PC-3 (cell line): ENCODE results near the gene MYO7A. TPM values are rescaled to one million over a fixed set of nuclear protein-coding genes. Genes with fewer than 3 reads are reported as not detected.

Experiments
- ATAC-seq: fragments of 200-7000 bp; cut with Tn5 transposase; 2 replicates; pipeline ENCODE4 v1.9.1; 2020; ENCODE audit warnings: mild to moderate bottlenecking, moderate library complexity
- BruUV-seq: library from RNA; stranded (reverse); fragments of 400-500 nt; replicated peaks from 2 replicates; lab custom pipeline; 2021; lab: Mats Ljungman, UMichigan
- CTCF ChIA-PET: fragments of 300-600 bp; sonication (Branson Sonifier 250); formaldehyde crosslinking; loops from one replicate; lab custom pipeline; 2022; ENCODE audit warnings: antibody characterized with exemption; lab: Charles Lee
- POLR2A ChIA-PET: fragments of 300-600 bp; sonication (Branson Sonifier 250); formaldehyde crosslinking; loops from one replicate; lab custom pipeline; 2022; ENCODE audit warnings: antibody characterized with exemption; ENCODE audit not compliant: unreplicated experiment; lab: Charles Lee
- DNase-seq: peaks from one replicate; pipeline ENCODE4 v3.0.0-alpha.2; 2015
- H2AFZ ChIP-seq: fragments of 300-600 bp; sonication (generic); 2 replicates; pipeline ENCODE4 v1.6.0; 2016; ENCODE audit warnings: antibody characterized with exemption, low read length
- H3F3A ChIP-seq: fragments of 300-600 bp; sonication (generic); one replicate; pipeline ENCODE4 v1.6.0; 2017; ENCODE audit warnings: antibody characterized with exemption, low read length, control low read depth, mild to moderate bottlenecking; ENCODE audit not compliant: unreplicated experiment
- H3K27ac ChIP-seq: fragments of 300-600 bp; sonication (generic); 2 replicates; pipeline ENCODE4 v1.5.1; 2016; ENCODE audit warnings: mild to moderate bottlenecking, low read length
- H3K27me3 ChIP-seq: fragments of 300-600 bp; sonication (generic); 2 replicates; pipeline ENCODE4 v1.6.1; 2016; ENCODE audit warnings: low read length, mixed read lengths
- H3K36me3 ChIP-seq: fragments of 300-600 bp; sonication (generic); 2 replicates; pipeline ENCODE4 v1.6.1; 2016; ENCODE audit warnings: low read depth, mixed run types, low read length, mixed read lengths
- H3K4me1 ChIP-seq: fragments of 300-600 bp; sonication (generic); 2 replicates; pipeline ENCODE4 v1.5.1; 2016; ENCODE audit warnings: low read length; ENCODE audit not compliant: insufficient read depth
- H3K4me2 ChIP-seq: fragments of 300-600 bp; sonication (generic); 2 replicates; pipeline ENCODE4 v1.6.0; 2016; ENCODE audit warnings: low read length
- H3K4me3 ChIP-seq: fragments of 300-600 bp; sonication (generic); 2 replicates; pipeline ENCODE4 v1.5.1; 2016; ENCODE audit warnings: mild to moderate bottlenecking, low read length, mixed read lengths
- H3K79me2 ChIP-seq: fragments of 300-600 bp; sonication (generic); 2 replicates; pipeline ENCODE4 v1.6.1; 2017; ENCODE audit warnings: low read length, mixed read lengths
- H3K9ac ChIP-seq: fragments of 300-600 bp; sonication (generic); 2 replicates; pipeline ENCODE4 v1.6.0; 2016; ENCODE audit warnings: mild to moderate bottlenecking, low read length
- H3K9me2 ChIP-seq: fragments of 300-600 bp; sonication (generic); replicated peaks from 2 replicates; pipeline ENCODE4 v1.6.1; 2016; ENCODE audit warnings: mixed run types, low read length, mixed read lengths
- H3K9me3 ChIP-seq: fragments of 300-600 bp; sonication (generic); 2 replicates; pipeline ENCODE4 v1.6.1; 2016; ENCODE audit warnings: low read length, mixed read lengths
- H4K20me1 ChIP-seq: fragments of 300-600 bp; sonication (generic); 2 replicates; pipeline ENCODE4 v1.6.1; 2016; ENCODE audit warnings: low read length, mixed read lengths
- EZH2 ChIP-seq: fragments of 300-600 bp; sonication (generic); IDR thresholded peaks from one replicate; pipeline ENCODE4 v1.6.1; 2017; ENCODE audit warnings: antibody characterized with exemption, mild to moderate bottlenecking, low read length; ENCODE audit not compliant: unreplicated experiment
- EZH2phosphoT487 ChIP-seq: fragments of 300-600 bp; sonication (generic); IDR thresholded peaks from 2 replicates; pipeline ENCODE4 v1.6.1; 2018; ENCODE audit warnings: mild to moderate bottlenecking, antibody characterized with exemption, low read length, borderline replicate concordance
- intact Hi-C: fragments of 100-400 bp; cut with micrococcal nuclease; formaldehyde crosslinking; loops from 2 replicates; pipeline ENCODE4 v1.9.0; 2023
- total RNA-seq: library from RNA; depleted of rRNA; stranded (reverse); fragments of >200 nt; gene quantifications from 2 replicates; pipeline ENCODE4 v1.2.3, GENCODE V29; 2014
- TF ChIP-seq, protein P1 (sequence below): fragments of 300-600 bp; sonication (generic); conservative IDR thresholded peaks from 2 replicates; pipeline ENCODE4 v1.5.1; 2017; ENCODE audit warnings: antibody characterized with exemption, low read depth, mild to moderate bottlenecking, low read length

MYO7A gene
- total RNA-seq, 1 experiment from 2014 or later: 0.66 TPM

- DNase-seq (no peak), ATAC-seq (no peak)
- H3K9me3 ChIP-seq: no peaks in the 10 kb centered on the region
- H3K79me2 ChIP-seq: no peaks in the 10 kb centered on the region
- H3K4me2 ChIP-seq: no peak overlapping the region
- ChIA-PET CTCF (no interaction called here), POLR2A (no interaction called here)
- H3K4me3 ChIP-seq: no peak overlapping the region
- H2AFZ ChIP-seq: no peak overlapping the region
- no peaks in the 10 kb centered on the region for H3K4me1 ChIP-seq
- no peaks in the 10 kb centered on the region for H3K27me3 ChIP-seq
- no peaks in the 10 kb centered on the region for H3F3A ChIP-seq
- H4K20me1 ChIP-seq: no peaks in the 10 kb centered on the region
- no peak overlapping the region for H3K27ac ChIP-seq
- H3K9me2 ChIP-seq: no peaks in the 10 kb centered on the region
- TF ChIP-seq EZH2 (no peak), EZH2phosphoT487 (no peak)
- TF ChIP-seq, protein P1, sequence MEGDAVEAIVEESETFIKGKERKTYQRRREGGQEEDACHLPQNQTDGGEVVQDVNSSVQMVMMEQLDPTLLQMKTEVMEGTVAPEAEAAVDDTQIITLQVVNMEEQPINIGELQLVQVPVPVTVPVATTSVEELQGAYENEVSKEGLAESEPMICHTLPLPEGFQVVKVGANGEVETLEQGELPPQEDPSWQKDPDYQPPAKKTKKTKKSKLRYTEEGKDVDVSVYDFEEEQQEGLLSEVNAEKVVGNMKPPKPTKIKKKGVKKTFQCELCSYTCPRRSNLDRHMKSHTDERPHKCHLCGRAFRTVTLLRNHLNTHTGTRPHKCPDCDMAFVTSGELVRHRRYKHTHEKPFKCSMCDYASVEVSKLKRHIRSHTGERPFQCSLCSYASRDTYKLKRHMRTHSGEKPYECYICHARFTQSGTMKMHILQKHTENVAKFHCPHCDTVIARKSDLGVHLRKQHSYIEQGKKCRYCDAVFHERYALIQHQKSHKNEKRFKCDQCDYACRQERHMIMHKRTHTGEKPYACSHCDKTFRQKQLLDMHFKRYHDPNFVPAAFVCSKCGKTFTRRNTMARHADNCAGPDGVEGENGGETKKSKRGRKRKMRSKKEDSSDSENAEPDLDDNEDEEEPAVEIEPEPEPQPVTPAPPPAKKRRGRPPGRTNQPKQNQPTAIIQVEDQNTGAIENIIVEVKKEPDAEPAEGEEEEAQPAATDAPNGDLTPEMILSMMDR: no peak
- no TSS peak for BruUV-seq
- H3K9ac ChIP-seq: no peak overlapping the region
- intact Hi-C loops: no loop called here
- H3K36me3 ChIP-seq: no peaks in the 10 kb centered on the region
Measured at GRCh38 chr11:77171254-77171653, 43.2 kb downstream of the MYO7A start.

DNA sequence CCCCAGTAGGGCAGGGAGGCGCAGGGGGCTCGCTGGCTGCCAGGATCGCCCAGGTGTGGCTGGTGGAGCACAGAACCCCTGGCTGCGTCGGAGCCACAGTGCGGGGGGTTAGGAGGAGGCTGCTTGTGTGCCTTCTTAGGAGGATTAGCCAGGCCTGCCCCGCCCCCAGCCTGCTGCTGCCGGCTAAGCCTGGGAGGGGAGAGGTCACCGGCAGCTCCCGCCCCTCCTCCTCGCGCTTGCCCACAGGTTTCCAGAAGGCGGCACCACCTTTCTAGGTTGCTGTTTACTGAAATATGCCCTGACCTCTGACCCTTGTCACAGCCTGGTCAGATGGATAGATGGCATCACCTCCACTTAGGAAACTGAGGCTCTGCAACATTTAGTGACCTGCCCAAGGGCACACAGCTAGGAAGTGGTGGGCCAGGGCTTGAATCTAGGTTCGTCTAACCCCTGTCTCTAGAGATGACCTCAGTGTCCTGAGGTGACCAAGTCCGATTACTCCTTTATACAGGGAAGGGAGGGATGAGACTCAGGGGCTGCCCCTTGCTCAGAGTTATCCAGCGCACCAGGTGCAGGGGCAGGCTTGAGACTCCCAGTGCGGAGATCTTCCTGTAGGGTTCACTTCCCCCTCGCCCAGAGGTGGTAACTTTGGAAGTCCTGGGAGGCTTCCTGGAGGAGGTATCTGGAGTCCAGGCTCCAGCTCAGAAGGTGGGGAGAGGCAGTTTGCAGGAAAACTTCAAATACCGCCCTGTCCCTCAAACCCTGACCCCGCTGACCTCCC lies 44.0 kb downstream of the MYO7A start:
- Histone ChIP-seq H3K9ac (no peak overlapping the region), H4K20me1 (no peaks in the 10 kb centered on the region), H3K4me1 (no peaks in the 10 kb centered on the region), H3F3A (no peaks in the 10 kb centered on the region), H3K27me3 (no peaks in the 10 kb centered on the region), H3K27ac (no peak overlapping the region), H2AFZ (no peak overlapping the region), H3K9me2 (no peaks in the 10 kb centered on the region), H3K79me2 (no peaks in the 10 kb centered on the region), H3K9me3 (no peaks in the 10 kb centered on the region), H3K4me2 (no peak overlapping the region), H3K4me3 (no peak overlapping the region), H3K36me3 (no peaks in the 10 kb centered on the region)
- ATAC-seq: no peak
- intact Hi-C loops: no loop called here
- TF ChIP-seq EZH2phosphoT487 (no peak), EZH2 (no peak)
- TF ChIP-seq, protein P1: no peak
- CTCF ChIA-PET: no interaction called here
- no TSS peak for BruUV-seq
- no peak for DNase-seq
- POLR2A ChIA-PET: no interaction called here

DNA sequence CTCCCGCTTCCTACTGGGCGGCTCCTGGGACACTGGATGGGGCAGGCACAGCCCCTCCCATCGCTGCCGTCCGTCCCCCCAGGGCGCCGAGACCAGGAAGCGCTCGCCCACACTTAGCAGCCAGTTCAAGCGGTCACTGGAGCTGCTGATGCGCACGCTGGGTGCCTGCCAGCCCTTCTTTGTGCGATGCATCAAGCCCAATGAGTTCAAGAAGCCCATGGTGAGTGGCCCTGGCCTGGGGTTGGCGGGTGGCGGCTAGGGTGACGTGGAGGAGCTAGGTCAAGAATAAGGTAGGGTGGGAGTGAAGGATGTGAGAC lies 44.6 kb downstream of the MYO7A start:
- H3K27ac ChIP-seq: no peak overlapping the region
- no peak for ATAC-seq

More for the DNA sequence above, 44.6 kb downstream of the MYO7A start:
- TF ChIP-seq EZH2 (no peak), EZH2phosphoT487 (no peak)
- TF ChIP-seq, protein P1: no peak
- Histone ChIP-seq H3K4me1 (no peaks in the 10 kb centered on the region), H4K20me1 (no peaks in the 10 kb centered on the region), H3F3A (no peaks in the 10 kb centered on the region), H3K4me3 (no peak overlapping the region), H3K9me3 (no peaks in the 10 kb centered on the region), H3K9ac (no peak overlapping the region), H2AFZ (no peak overlapping the region), H3K4me2 (no peak overlapping the region), H3K79me2 (no peaks in the 10 kb centered on the region), H3K27me3 (no peaks in the 10 kb centered on the region), H3K9me2 (no peaks in the 10 kb centered on the region), H3K36me3 (no peaks in the 10 kb centered on the region)
- intact Hi-C loops: no loop called here
- ChIA-PET CTCF (no interaction called here), POLR2A (no interaction called here)
- BruUV-seq: no TSS peak
- DNase-seq: no peak
